Fibroblast of pulmonary artery (primary cell): ENCODE measurements around the gene ANKRD60.

Experiments used
- DNase-seq: peaks from one replicate; pipeline ENCODE4 v3.0.0-alpha.2; 2010; ENCODE audit warnings: low read depth
- H3K4me3 ChIP-seq: replicated peaks from 2 replicates; pipeline ENCODE4 v1.5.1; 2011; ENCODE audit warnings: low read depth, mild to moderate bottlenecking, control low read depth, low read length, moderate library complexity
- TF ChIP-seq, protein P1 (sequence below): IDR thresholded peaks from 2 replicates; pipeline ENCODE4 v1.5.1; 2011; ENCODE audit warnings: mild to moderate bottlenecking, control low read depth, low read length, inconsistent platforms; ENCODE audit errors: missing control alignments

Gene ANKRD60, protein sequence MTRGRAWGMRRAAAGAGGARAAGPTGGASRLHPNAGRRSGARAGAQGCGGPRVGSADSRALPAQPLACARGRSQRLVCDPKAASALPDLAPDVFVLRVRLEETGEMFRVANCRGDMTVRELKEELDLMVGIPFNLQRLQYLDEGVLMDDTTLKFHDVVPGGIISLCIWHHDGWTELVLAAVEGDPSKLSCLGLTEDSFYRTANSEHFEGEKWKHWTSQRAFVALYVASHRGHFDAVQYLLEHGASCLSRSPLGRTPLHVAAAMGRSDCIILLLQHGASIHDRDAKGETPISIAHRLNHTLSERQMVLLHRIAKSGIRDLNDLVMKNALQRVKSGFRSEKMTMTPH

DNA sequence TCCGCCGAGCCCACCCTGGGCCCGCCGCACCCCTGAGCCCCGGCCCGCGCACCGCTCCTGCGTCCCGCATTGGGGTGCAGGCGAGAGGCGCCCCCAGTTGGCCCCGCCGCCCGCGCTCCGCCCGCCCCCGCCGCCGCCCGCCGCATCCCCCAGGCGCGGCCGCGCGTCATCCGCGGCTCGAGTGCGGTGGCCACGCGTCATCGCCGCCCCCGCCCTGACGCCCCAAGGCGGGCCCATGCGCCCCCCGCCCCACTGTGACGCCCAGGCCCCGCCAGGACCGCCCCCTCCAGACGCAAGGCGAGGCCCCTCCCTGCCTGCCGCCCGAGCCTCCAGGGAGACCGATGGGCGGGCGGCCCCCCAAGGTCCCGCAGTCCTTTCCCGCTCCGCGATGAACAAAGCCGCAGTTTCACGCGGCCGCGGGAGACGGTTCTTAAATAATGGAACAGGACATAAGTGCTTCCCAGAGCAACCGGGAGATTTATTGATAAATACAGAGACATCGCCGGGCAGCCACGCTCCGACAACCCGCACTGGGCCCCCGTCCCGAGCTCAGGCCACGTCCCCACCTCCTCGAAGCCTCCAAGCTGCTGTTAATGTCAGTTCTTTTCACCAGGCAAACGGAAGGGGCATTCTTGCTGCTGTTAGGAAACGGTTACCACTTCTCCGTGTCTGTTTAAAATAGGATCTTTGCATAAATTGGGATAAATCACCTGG is at the start of gene ANKRD60:
Gene ANKRD60 (minus strand): TSS at position 170 of the 714 bp plus-strand sequence. CDS start 0 bp downstream, at position 170.
- DNase-seq: peak; percentile 64
- H3K4me3 ChIP-seq: peak within 1 kb of the TSS; percentile 49
- TF ChIP-seq, protein P1, sequence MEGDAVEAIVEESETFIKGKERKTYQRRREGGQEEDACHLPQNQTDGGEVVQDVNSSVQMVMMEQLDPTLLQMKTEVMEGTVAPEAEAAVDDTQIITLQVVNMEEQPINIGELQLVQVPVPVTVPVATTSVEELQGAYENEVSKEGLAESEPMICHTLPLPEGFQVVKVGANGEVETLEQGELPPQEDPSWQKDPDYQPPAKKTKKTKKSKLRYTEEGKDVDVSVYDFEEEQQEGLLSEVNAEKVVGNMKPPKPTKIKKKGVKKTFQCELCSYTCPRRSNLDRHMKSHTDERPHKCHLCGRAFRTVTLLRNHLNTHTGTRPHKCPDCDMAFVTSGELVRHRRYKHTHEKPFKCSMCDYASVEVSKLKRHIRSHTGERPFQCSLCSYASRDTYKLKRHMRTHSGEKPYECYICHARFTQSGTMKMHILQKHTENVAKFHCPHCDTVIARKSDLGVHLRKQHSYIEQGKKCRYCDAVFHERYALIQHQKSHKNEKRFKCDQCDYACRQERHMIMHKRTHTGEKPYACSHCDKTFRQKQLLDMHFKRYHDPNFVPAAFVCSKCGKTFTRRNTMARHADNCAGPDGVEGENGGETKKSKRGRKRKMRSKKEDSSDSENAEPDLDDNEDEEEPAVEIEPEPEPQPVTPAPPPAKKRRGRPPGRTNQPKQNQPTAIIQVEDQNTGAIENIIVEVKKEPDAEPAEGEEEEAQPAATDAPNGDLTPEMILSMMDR: no peak

DNA sequence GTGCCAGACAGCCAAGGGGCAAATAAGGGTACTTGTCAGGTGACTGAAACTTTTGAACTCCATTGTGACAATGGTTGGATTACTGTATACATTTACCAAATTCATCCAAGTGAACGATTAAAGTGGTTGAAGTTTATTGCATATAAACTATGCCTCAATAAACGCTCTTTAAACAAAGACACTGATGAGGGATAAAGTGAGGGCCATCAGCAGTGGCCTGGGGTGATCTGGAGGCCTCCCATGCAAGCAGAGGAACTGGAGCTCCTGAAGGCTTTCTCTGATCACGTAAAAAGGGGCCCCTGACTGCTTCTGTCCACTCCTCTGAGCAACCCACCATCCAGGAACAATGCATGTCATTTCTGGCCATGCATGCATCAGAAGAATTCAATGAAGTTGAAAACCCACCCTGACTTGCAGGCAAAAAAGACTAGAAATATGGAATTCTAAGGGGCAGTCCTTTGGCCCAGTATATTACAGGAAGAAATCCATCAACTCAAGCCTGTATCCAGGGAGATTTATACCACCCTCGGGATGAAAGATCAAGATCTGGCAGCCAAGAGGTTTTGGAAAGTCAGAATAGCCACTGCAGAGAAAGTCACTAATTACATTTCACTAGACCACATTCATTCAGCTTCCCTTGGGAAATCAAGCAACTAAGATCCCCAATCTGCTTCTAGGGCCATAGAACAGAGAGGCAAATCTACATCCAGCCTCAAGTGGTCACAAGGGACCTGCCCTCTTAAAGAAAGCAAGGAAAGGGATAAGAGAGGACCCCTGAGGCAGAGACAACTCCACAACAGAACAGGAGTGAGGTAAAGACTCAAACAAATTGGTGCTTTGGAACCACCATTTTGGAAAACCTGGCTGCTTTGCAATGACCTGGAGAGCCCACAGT is 49.4 kb upstream of the ANKRD60 start:
- no peak for DNase-seq
- no peak overlapping the region for H3K4me3 ChIP-seq
- TF ChIP-seq, protein P1: no peak

DNA sequence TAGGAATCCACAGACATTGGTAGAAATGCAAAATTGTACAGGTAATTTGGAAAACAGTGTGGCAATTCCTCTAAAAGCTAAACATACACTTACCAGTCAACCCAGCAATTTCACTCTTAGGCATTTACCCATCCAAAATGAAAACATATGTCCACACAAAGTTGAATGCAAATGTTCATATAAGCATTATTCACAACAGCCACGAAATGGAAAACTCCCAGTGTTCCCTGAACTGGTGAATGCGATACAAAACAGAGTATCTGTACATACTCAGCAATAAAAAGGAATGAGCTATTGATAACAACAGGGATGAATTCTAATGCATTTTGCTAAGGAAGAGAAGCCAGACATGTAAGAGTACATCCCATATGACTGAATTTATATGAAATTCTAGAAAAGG is 48.7 kb upstream of the ANKRD60 start:
- no peak overlapping the region for H3K4me3 ChIP-seq
- TF ChIP-seq, protein P1: no peak
- no peak for DNase-seq

DNA sequence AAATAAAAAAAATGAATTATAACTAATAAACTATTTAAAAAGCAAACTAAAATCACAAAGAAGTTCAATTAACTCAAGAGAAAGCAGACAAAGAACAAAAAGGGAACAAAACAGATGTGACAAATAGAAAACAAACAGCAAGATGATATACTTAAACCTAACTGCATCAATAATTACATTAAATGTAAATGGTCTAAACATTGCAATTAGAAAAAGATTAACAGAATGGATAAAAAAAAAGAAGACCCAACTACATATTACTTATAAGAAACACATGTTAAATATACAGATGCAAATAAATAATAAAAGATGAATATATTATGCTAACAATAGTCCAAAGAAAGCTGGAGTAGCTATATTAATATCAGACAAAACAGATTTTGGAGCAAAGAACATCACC is 45.9 kb upstream of the ANKRD60 start:
- H3K4me3 ChIP-seq: no peak overlapping the region
- DNase-seq: no peak
- TF ChIP-seq, protein P1: no peak

DNA sequence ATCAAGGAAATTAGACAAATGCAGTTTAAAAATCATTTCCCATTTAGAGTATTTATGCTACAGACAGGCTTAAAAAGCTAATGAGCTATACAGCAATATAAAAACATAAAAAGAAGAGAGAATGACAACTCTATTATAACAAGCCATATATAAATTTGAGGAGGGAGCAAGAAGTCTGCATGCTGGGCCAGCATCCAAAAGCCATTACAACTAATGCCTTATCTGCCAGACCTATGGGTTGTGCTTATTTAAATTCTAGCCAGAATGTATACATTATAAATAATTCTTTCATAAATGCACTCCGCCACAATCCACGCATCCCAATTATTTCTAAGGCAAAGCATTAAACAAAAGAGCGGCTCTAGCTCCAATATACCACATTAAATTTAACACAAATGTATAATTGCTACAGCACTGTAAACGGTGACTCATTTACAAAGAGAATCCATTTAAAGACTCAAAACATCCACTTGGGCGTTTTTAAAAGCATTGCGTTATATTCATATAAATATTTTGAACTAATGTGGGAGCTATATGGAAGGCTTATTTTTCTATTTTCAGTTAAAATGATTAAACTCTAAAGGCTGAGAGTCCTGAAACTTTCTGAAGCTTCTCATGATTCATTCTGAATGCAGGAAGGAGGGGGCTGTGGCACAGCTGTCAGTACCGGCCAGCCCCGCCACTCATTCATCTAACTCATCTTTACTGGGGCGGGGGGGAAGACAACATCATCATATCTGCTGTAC is 43.3 kb upstream of the ANKRD60 start:
- H3K4me3 ChIP-seq: no peak overlapping the region
- TF ChIP-seq, protein P1: no peak
- DNase-seq: no peak

DNA sequence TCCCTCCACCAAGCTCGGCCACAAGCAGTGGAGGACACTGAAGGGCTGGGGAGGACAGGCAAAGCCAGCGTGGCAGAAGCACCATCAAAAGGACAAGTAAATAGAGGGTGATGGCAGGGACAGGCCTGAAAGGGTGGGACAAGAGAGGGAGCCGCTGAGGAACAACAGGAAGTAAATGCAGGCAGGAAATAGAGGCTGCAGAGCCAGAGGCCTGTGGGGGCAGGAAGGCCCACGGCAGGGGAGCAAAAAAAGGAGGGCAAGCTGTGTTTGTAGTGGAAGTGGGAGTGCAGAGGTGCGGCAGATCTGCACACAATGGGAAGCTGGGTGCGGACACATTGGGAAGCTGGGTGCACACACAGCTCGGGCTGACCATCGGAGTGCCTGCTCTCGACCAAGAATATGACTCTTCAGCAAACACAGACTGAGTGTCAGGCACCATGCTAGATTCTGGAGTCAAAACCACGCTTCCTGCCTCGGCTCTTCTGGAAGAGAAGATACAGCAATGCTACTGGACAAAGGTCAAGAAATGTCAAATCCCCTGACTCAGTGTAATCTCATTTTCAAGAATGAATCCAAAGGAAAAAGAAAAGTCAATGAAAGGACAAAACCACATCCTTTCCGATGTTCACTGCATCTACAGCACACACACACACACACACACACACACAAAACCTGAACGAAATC is 40.6 kb upstream of the ANKRD60 start:
- TF ChIP-seq, protein P1: no peak
- DNase-seq: no peak
- H3K4me3 ChIP-seq: no peak overlapping the region
